OCI-LY7 (cell line): ENCODE measurements around the gene SAP25.

Source experiments
- EZH2phosphoT487 ChIP-seq: fragments of 200-600 bp; sonication (generic); IDR thresholded peaks from 2 replicates; pipeline ENCODE4 v1.6.1; 2018; ENCODE audit warnings: low read depth, borderline replicate concordance, mild to moderate bottlenecking, mixed run types, antibody characterized with exemption, low read length, moderate library complexity, mixed read lengths
- TF ChIP-seq, protein P1 (sequence below): fragments of 200-600 bp; sonication (generic); conservative IDR thresholded peaks from 2 replicates; pipeline ENCODE4 v1.5.1; 2014; ENCODE audit warnings: mild to moderate bottlenecking, antibody characterized with exemption, low read length, moderate library complexity, mixed read lengths

DNA sequence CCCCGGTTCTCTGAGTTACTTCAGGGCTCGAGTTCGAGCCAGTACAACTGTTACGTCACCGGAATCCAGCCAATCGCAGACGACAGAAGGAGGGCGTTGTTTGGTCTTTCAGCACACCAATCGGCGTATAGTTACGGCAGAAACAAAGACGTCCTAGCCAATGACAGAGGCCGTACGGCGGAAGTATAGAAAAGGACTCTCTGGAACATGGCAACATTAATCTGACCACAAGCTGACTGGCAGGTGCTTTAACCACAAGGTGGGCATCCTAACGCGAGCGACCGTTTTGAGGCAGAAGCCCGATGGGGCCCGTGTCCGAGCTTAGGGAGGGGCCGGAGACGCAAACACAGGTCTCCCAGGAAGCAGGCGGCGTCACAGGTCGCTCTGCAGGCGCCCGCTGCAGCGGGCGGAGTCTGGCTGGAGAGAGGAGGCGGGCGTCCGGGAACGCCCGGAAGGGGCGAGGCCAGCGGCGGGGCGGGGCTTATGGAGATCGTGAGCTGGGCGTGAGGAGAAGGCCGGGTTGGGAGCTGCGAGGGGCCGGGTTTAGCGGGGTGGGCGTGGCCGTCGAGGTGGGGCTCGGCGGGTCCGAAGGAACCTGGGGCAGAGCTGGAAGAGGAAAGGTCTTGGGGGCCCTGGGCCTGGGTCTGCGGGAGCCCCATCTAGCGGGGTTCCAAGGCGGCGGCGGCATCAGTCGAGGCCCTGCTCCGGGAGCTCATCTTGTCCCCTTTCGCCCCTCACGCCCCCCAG lies 38.5 kb upstream of the SAP25 start, which contains the start of gene MOSPD3:
- TF ChIP-seq, protein P1, sequence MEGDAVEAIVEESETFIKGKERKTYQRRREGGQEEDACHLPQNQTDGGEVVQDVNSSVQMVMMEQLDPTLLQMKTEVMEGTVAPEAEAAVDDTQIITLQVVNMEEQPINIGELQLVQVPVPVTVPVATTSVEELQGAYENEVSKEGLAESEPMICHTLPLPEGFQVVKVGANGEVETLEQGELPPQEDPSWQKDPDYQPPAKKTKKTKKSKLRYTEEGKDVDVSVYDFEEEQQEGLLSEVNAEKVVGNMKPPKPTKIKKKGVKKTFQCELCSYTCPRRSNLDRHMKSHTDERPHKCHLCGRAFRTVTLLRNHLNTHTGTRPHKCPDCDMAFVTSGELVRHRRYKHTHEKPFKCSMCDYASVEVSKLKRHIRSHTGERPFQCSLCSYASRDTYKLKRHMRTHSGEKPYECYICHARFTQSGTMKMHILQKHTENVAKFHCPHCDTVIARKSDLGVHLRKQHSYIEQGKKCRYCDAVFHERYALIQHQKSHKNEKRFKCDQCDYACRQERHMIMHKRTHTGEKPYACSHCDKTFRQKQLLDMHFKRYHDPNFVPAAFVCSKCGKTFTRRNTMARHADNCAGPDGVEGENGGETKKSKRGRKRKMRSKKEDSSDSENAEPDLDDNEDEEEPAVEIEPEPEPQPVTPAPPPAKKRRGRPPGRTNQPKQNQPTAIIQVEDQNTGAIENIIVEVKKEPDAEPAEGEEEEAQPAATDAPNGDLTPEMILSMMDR = no peak
- no peak for TF ChIP-seq EZH2phosphoT487
